Neuronal stem cell (in vitro differentiated cells): ENCODE results near the gene NTHL1.
A peak's percentile ranks its signal among the peaks of the same experiment; 100 is the strongest.

Experiments used
- DNase-seq: peaks from one replicate; pipeline ENCODE4 v3.0.0-alpha.2; 2013; ENCODE audit warnings: low spot score
- H2AFZ ChIP-seq: one replicate; pipeline ENCODE4 v1.6.1; 2013; ENCODE audit warnings: mild to moderate bottlenecking, low read length, inconsistent platforms
- H2AK5ac ChIP-seq: 2 replicates; pipeline ENCODE4 v1.6.1; 2013; ENCODE audit warnings: low read depth, mild to moderate bottlenecking, inconsistent platforms, low read length, moderate library complexity, mixed read lengths
- H2BK120ac ChIP-seq: 2 replicates; pipeline ENCODE4 v1.6.1; 2013; ENCODE audit warnings: low read depth, mild to moderate bottlenecking, inconsistent platforms, low read length, moderate library complexity, mixed read lengths
- H2BK12ac ChIP-seq: one replicate; pipeline ENCODE4 v1.6.1; 2013; ENCODE audit warnings: low read length, inconsistent platforms
- H2BK15ac ChIP-seq: 2 replicates; pipeline ENCODE4 v1.6.1; 2013; ENCODE audit warnings: mild to moderate bottlenecking, low read length, inconsistent platforms, mixed read lengths
- H2BK5ac ChIP-seq: one replicate; pipeline ENCODE4 v1.6.1; 2013; ENCODE audit warnings: inconsistent platforms, mild to moderate bottlenecking, low read length, moderate library complexity
- H3K14ac ChIP-seq: one replicate; pipeline ENCODE4 v1.6.1; 2013; ENCODE audit warnings: low read length, inconsistent platforms
- H3K18ac ChIP-seq: 2 replicates; pipeline ENCODE4 v1.6.1; 2013; ENCODE audit warnings: low read length, inconsistent platforms
- H3K23ac ChIP-seq: 2 replicates; pipeline ENCODE4 v1.6.1; 2013; ENCODE audit warnings: low read depth, mild to moderate bottlenecking, mixed read lengths, low read length, inconsistent platforms; ENCODE audit not compliant: poor library complexity
- H3K27ac ChIP-seq: replicated peaks from 3 replicates; pipeline ENCODE4 v1.5.1; 2013; ENCODE audit warnings: low read length, inconsistent platforms
- H3K27me3 ChIP-seq, 3 experiments: 2 replicates each; pipeline ENCODE4 v1.6.1; 2013; ENCODE audit warnings: low read length in 3 of 3, mild to moderate bottlenecking in 2 of 3, inconsistent platforms in 1 of 3, low read depth in 1 of 3, mixed read lengths in 1 of 3, moderate library complexity in 1 of 3; ENCODE audit not compliant: control insufficient read depth in 3 of 3, insufficient read depth in 3 of 3
- H3K36me3 ChIP-seq, 2 donors: replicated peaks in 1 of 2; 2 replicates each; pipeline ENCODE4 v1.6.1; 2013; ENCODE audit warnings: low read length in 2 of 2; ENCODE audit not compliant: control insufficient read depth in 2 of 2, insufficient read depth in 2 of 2
- H3K4ac ChIP-seq: 2 replicates; pipeline ENCODE4 v1.6.1; 2013; ENCODE audit warnings: inconsistent platforms, mild to moderate bottlenecking, low read length, moderate library complexity
- H3K4me1 ChIP-seq, 2 donors: 1 replicate in 1 of 2; 2 replicates in 1 of 2; pipeline ENCODE4 v1.6.1; 2013; ENCODE audit warnings: low read length in 2 of 2, low read depth in 1 of 2; ENCODE audit not compliant: control insufficient read depth in 2 of 2, insufficient read depth in 1 of 2
- H3K4me2 ChIP-seq: one replicate; pipeline ENCODE4 v1.6.1; 2013; ENCODE audit warnings: mild to moderate bottlenecking, low read length, inconsistent platforms; ENCODE audit not compliant: insufficient read depth, poor library complexity, severe bottlenecking
- H3K4me3 ChIP-seq, 2 donors: 2 replicates each; pipeline ENCODE4 v1.5.1; 2013; ENCODE audit warnings: low read length in 2 of 2, mild to moderate bottlenecking in 2 of 2, inconsistent platforms in 1 of 2, moderate library complexity in 1 of 2
- H3K79me1 ChIP-seq: one replicate; pipeline ENCODE4 v1.6.1; 2013; ENCODE audit warnings: low read depth, mild to moderate bottlenecking, inconsistent platforms, low read length, moderate library complexity
- H3K9ac ChIP-seq: one replicate; pipeline ENCODE4 v1.6.1; 2013; ENCODE audit warnings: mild to moderate bottlenecking, low read depth, low read length, inconsistent platforms; ENCODE audit not compliant: poor library complexity
- H3K9me3 ChIP-seq, 2 donors: replicated peaks in 1 of 2; 2 replicates each; pipeline versions ENCODE3 to v1.6.1; 2013; ENCODE audit warnings: low read length in 2 of 2, mild to moderate bottlenecking in 2 of 2, inconsistent platforms in 1 of 2, low read depth in 1 of 2, mixed read lengths in 1 of 2, moderate library complexity in 1 of 2; ENCODE audit not compliant: control insufficient read depth in 2 of 2, insufficient read depth in 1 of 2
- H4K8ac ChIP-seq: one replicate; pipeline ENCODE4 v1.6.1; 2013; ENCODE audit warnings: low read depth, mild to moderate bottlenecking, inconsistent platforms, low read length, moderate library complexity
- H4K91ac ChIP-seq: one replicate; pipeline ENCODE4 v1.6.1; 2013; ENCODE audit warnings: low read length, low read depth, mild to moderate bottlenecking, inconsistent platforms; ENCODE audit not compliant: poor library complexity
- WGBS, 2 donors: extraction: QIAGEN DNeasy Blood & Tissue Kit; methylation state at CpG; one replicate each; pipeline ENCODE4 v1.1.7; 2013; ENCODE audit warnings: missing lambda C conversion rate in 2 of 2, mixed read lengths in 1 of 2; ENCODE audit not compliant: insufficient read length in 2 of 2, insufficient replicate concordance in 1 of 2; ENCODE audit errors: extremely low coverage in 2 of 2; 5-methylcytosine and 5-hydroxymethylcytosine counted together

Gene NTHL1

GRCh38 chr16:2008631-2009163 is 38.9 kb downstream of the NTHL1 start:
- Histone ChIP-seq H3K14ac (peak overlapping the region; percentile 49), H2AK5ac (peak overlapping the region; percentile 11), H3K9me3 (no peaks in the 10 kb centered on the region), H3K4me3 (peak overlapping the region; percentile 65 to 99), H4K8ac (no peak overlapping the region), H3K4me2 (peak overlapping the region; percentile 80), H3K4ac (no peak overlapping the region), H3K9ac (peak overlapping the region; percentile 96), H2BK120ac (no peak overlapping the region), H3K36me3 (peaks cover 8 to 19% of the 10 kb centered on the region in 2 donors), H2BK5ac (no peak overlapping the region), H2BK15ac (no peak overlapping the region), H3K27me3 (no peaks in the 10 kb centered on the region), H3K18ac (peak overlapping the region; percentile 82), H4K91ac (no peak overlapping the region), H3K79me1 (peaks cover 34% of the 10 kb centered on the region), H3K23ac (peak overlapping the region; percentile 48), H3K4me1 (peaks cover 25 to 32% of the 10 kb centered on the region in 2 donors), H3K27ac (no peak overlapping the region), H2AFZ (peak overlapping the region; percentile 78), H2BK12ac (no peak overlapping the region)
- no CpG with 5 or more reads among the region's 23 CpGs for WGBS, 2 donors
- no peak for DNase-seq

- Histone ChIP-seq H3K4ac (peak overlapping the region; percentile 37), H2BK120ac (no peak overlapping the region), H4K8ac (peak overlapping the region; percentile 17), H2BK12ac (peak overlapping the region; percentile 16), H3K27ac (no peak overlapping the region), H3K9ac (peak overlapping the region; percentile 70), H3K4me1 (peaks cover 28 to 35% of the 10 kb centered on the region in 2 donors), H2BK5ac (no peak overlapping the region), H3K27me3 (no peaks in the 10 kb centered on the region), H3K36me3 (peaks cover 9 to 25% of the 10 kb centered on the region in 2 donors), H3K14ac (no peak overlapping the region), H2BK15ac (no peak overlapping the region), H3K4me3 (peak overlapping the region in 1 of 2 donors; percentile 65), H3K79me1 (peaks cover 37% of the 10 kb centered on the region), H3K18ac (no peak overlapping the region), H4K91ac (peak overlapping the region; percentile 85), H2AFZ (no peak overlapping the region), H3K9me3 (no peaks in the 10 kb centered on the region), H3K23ac (peak overlapping the region; percentile 31), H2AK5ac (no peak overlapping the region), H3K4me2 (no peak overlapping the region)
- WGBS, 2 donors, result no CpG with 5 or more reads among the region's 15 CpGs
- DNase-seq, result no peak
Measured at GRCh38 chr16:2008009-2008526, 39.6 kb downstream of the NTHL1 start.

GRCh38 chr16:2007081-2007836 is 40.4 kb downstream of the NTHL1 start:
- Histone ChIP-seq H3K79me1 (peaks cover 42% of the 10 kb centered on the region), H3K23ac (peak overlapping the region; percentile 43), H2AFZ (no peak overlapping the region), H4K91ac (no peak overlapping the region), H4K8ac (no peak overlapping the region), H3K36me3 (peaks cover 13 to 33% of the 10 kb centered on the region in 2 donors), H3K9ac (peak overlapping the region; percentile 78), H2BK5ac (peak overlapping the region; percentile 53), H3K9me3 (no peaks in the 10 kb centered on the region), H2BK15ac (no peak overlapping the region), H2BK120ac (no peak overlapping the region), H2BK12ac (peak overlapping the region; percentile 63), H3K18ac (no peak overlapping the region), H3K14ac (peak overlapping the region; percentile 71), H3K4me3 (peak overlapping the region in 1 of 2 donors; percentile 65), H3K27ac (no peak overlapping the region), H3K4ac (peak overlapping the region; percentile 66), H3K4me2 (no peak overlapping the region), H3K27me3 (no peaks in the 10 kb centered on the region), H2AK5ac (peak overlapping the region; percentile 81), H3K4me1 (peaks cover 28 to 35% of the 10 kb centered on the region in 2 donors)
- no CpG with 5 or more reads among the region's 16 CpGs for WGBS, 2 donors
- DNase-seq, result no peak

- Histone ChIP-seq H2BK12ac (peak overlapping the region; percentile 73), H3K27me3 (no peaks in the 10 kb centered on the region), H3K4me3 (no peak overlapping the region), H2BK120ac (no peak overlapping the region), H3K27ac (no peak overlapping the region), H3K79me1 (peaks cover 47% of the 10 kb centered on the region), H4K91ac (no peak overlapping the region), H3K4ac (no peak overlapping the region), H2AK5ac (peak overlapping the region; percentile 81), H3K36me3 (peaks cover 22 to 43% of the 10 kb centered on the region in 2 donors), H3K4me2 (no peak overlapping the region), H3K9me3 (no peaks in the 10 kb centered on the region), H2BK5ac (peak overlapping the region; percentile 53), H3K14ac (peak overlapping the region; percentile 71), H4K8ac (peak overlapping the region; percentile 65), H2AFZ (no peak overlapping the region), H3K9ac (peak overlapping the region; percentile 60), H2BK15ac (no peak overlapping the region), H3K4me1 (peaks cover 28 to 35% of the 10 kb centered on the region in 2 donors), H3K18ac (no peak overlapping the region), H3K23ac (no peak overlapping the region)
- WGBS, 2 donors, result no CpG with 5 or more reads among the region's 8 CpGs
- no peak for DNase-seq
Measured at GRCh38 chr16:2006317-2006716, 41.3 kb downstream of the NTHL1 start.
